ENCODE data around the gene STOX2. TPM values are rescaled to one million over a fixed set of nuclear protein-coding genes. Genes with fewer than 3 reads are reported as not detected.

The STOX2 gene
- total and polyA plus RNA-seq, 2 of the 8 experiments (the other 6 are each of a cell fraction or from before 2014, with no cell fraction given), result 5.5 to 20.0 TPM

DNA sequence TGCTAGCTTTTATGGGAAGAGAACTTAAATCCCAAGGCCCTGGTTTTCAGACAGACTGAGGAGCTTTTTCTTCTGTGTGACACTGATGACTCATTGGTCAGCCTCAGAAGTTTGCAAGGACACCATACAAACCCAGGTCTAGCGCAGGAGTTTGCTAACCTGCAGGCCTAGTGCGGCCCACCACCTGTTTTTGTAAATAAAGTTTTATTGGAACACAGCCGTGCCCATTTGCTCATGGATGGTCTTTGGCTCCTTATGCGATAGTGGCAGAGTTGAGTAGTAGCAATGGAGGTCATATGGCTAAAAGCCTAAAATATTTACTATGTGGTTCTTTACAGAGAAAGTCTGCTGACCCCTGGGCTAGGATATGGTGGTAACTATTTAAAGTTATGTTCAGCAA lies 98.3 kb downstream of the STOX2 start:
- H3K9me3 ChIP-seq (ENCODE audit: insufficient read depth in 2 of 2, low read depth in 1 of 2, low read length in 1 of 2), result no peaks in the 10 kb centered on the region
- WGBS, 2 experiments (ENCODE audit: extremely low coverage in 1 of 2, insufficient coverage in 1 of 2, insufficient read length in 1 of 2, insufficient replicate concordance in 2 of 2, low coverage in 1 of 2, low lambda C conversion rate in 2 of 2, missing lambda C conversion rate in 1 of 2), result 94% methylated on average over 4 of the region's 4 CpGs; no CpG with 5 or more reads in 1 of the 2 experiments

More for the DNA sequence above, 98.3 kb downstream of the STOX2 start:
- DNase-seq (ENCODE audit: low read depth in 1 of 2, low spot score in 2 of 2), result no peak
- ChIA-PET POLR2A (ENCODE audit: partially characterized antibody) (no interaction called here), CTCF (ENCODE audit: partially characterized antibody) (interaction anchor here (0.6 kb wide), 1 partner anchor 125 kb away, joined by 3 read pairs; no protein-coding TSS in a partner anchor)
- Histone ChIP-seq H3K4me1 (replicated peaks in 1 of 4; ENCODE audit: control insufficient read depth in 3 of 4, insufficient read depth in 4 of 4, low read length in 3 of 4) (peaks cover 0 to 2% (median under 1%) of the 10 kb centered on the region in 4 experiments; a peak in 2 of 7 replicates), H3K27me3 (replicated peaks in 1 of 4; ENCODE audit: control insufficient read depth in 3 of 4, extremely low read depth in 1 of 4, insufficient read depth in 3 of 4, low read length in 3 of 4) (no peaks in the 10 kb centered on the region), H3K14ac (ENCODE audit: insufficient read length) (no peak overlapping the region), H3K4me2 (ENCODE audit: insufficient read depth in 1 of 2, low read depth in 2 of 2, low read length in 2 of 2) (no peak overlapping the region), H2BK20ac (ENCODE audit: low read length) (no peak overlapping the region), H2BK120ac (replicated peaks; ENCODE audit: low read depth, low read length) (no peak overlapping the region), H3K36me3 (ENCODE audit: control insufficient read depth in 2 of 4, insufficient read depth in 4 of 4, low read length in 3 of 4) (no peaks in the 10 kb centered on the region), H3K4me3 (ENCODE audit: extremely low read depth in 1 of 4, insufficient read depth in 2 of 4, low read depth in 3 of 4, low read length in 4 of 4) (no peak overlapping the region), H2BK5ac (ENCODE audit: low read depth, low read length) (no peak overlapping the region), H2AK5ac (ENCODE audit: low read depth, low read length) (no peak overlapping the region), H4K91ac (replicated peaks; ENCODE audit: insufficient read length, low read length) (no peak overlapping the region), H3K56ac (replicated peaks; ENCODE audit: insufficient read length, low read depth, low read length) (no peak overlapping the region), H3K79me2 (ENCODE audit: control insufficient read depth in 1 of 2, insufficient read depth in 2 of 2, low read length in 2 of 2) (no peaks in the 10 kb centered on the region), H2BK12ac (ENCODE audit: low read depth, low read length) (no peak overlapping the region), H3K27ac (ENCODE audit: low read depth, low read length) (no peak overlapping the region), H4K5ac (ENCODE audit: insufficient read length, low read depth, low read length) (no peak overlapping the region), H3K23ac (ENCODE audit: insufficient read length) (no peak overlapping the region), H4K20me1 (replicated peaks in 1 of 2; ENCODE audit: control insufficient read depth in 1 of 2, insufficient read depth in 2 of 2, low read length in 2 of 2) (no peaks in the 10 kb centered on the region), H2AFZ (ENCODE audit: low read length) (no peak overlapping the region), H3K4ac (replicated peaks; ENCODE audit: insufficient read length, low read depth, low read length) (no peak overlapping the region), H4K8ac (ENCODE audit: extremely low read depth, insufficient read depth, low read length) (no peak overlapping the region), H3K79me1 (ENCODE audit: low read depth, low read length) (no peaks in the 10 kb centered on the region; the same call in 1 of the 2 replicates), H3K18ac (ENCODE audit: extremely low read depth, low read length) (no peak overlapping the region), H3K23me2 (ENCODE audit: low read depth, low read length) (0 out of 2 replicates have a peak, but pooled peaks cover 2% of the 10 kb centered on the region), H2BK15ac (ENCODE audit: low read length) (no peak overlapping the region), H3K9ac (replicated peaks in 1 of 4; ENCODE audit: extremely low read depth in 1 of 4, low read depth in 3 of 4, low read length in 3 of 4) (no peak overlapping the region)
- FAIRE-seq, result no peak
- TF ChIP-seq, protein P1, sequence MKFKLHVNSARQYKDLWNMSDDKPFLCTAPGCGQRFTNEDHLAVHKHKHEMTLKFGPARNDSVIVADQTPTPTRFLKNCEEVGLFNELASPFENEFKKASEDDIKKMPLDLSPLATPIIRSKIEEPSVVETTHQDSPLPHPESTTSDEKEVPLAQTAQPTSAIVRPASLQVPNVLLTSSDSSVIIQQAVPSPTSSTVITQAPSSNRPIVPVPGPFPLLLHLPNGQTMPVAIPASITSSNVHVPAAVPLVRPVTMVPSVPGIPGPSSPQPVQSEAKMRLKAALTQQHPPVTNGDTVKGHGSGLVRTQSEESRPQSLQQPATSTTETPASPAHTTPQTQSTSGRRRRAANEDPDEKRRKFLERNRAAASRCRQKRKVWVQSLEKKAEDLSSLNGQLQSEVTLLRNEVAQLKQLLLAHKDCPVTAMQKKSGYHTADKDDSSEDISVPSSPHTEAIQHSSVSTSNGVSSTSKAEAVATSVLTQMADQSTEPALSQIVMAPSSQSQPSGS (IDR thresholded peaks at IDR 0.05; ENCODE audit: low read length), result no peak
- TF ChIP-seq BRCA1 (IDR thresholded peaks at IDR 0.05; ENCODE audit: low read depth, low read length) (no peak), RXRA (IDR thresholded peaks at IDR 0.05; ENCODE audit: insufficient read depth, low read depth, low read length) (no peak), POU5F1 (IDR thresholded peaks at IDR 0.05; ENCODE audit: low read depth, low read length) (no peak), PHF8 (conservative IDR thresholded peaks at IDR 0.05; ENCODE audit: low read depth, low read length) (no peak), RAD21 (IDR thresholded peaks at IDR 0.05 in 1 of 2, conservative IDR thresholded peaks at IDR 0.05 in 1 of 2; ENCODE audit: low read depth in 2 of 2, low read length in 2 of 2) (no peak), NANOG (IDR thresholded peaks at IDR 0.05; ENCODE audit: insufficient read depth, low read depth, low read length, poor library complexity, severe bottlenecking) (no peak), HDAC6 (IDR thresholded peaks at IDR 0.05; ENCODE audit: low read depth, low read length) (no peak), TAF1 (IDR thresholded peaks at IDR 0.05; ENCODE audit: low read depth, low read length) (no peak), MAFK (IDR thresholded peaks at IDR 0.05; ENCODE audit: low read depth, low read length) (no peak)
